Amniotic epithelial cell (primary cell): ENCODE measurements around the gene TMEM51.

Experiments used
- DNase-seq: peaks from one replicate; pipeline ENCODE4 v3.0.0-alpha.2; 2010; ENCODE audit warnings: low read depth

The TMEM51 gene

GRCh38 chr1:15153184-15153841 lies at the start of gene TMEM51:
TMEM51 (plus strand) TSS chr1:15153747; CDS start chr1:15215088, 61,341 bp downstream.
- DNase-seq = peak; percentile 39

- no peak for DNase-seq
These were observed 49.6 kb upstream of the TMEM51 start for GRCh38 chr1:15103906-15104305.

GRCh38 chr1:15104768-15105167 lies 48.8 kb upstream of the TMEM51 start:
- no peak for DNase-seq

GRCh38 chr1:15106608-15107007 lies 46.9 kb upstream of the TMEM51 start:
- DNase-seq = peak; percentile 19

GRCh38 chr1:15107058-15107687 lies 46.4 kb upstream of the TMEM51 start:
- no peak for DNase-seq

- DNase-seq = no peak
These were observed 45.6 kb upstream of the TMEM51 start for GRCh38 chr1:15107911-15108310.

GRCh38 chr1:15110128-15110866 lies 43.2 kb upstream of the TMEM51 start:
- no peak for DNase-seq

- no peak for DNase-seq
These were observed 42.7 kb upstream of the TMEM51 start for GRCh38 chr1:15110867-15111230.

GRCh38 chr1:15113146-15113545 lies 40.4 kb upstream of the TMEM51 start:
- no peak for DNase-seq

- DNase-seq = no peak
These were observed 38.7 kb upstream of the TMEM51 start for GRCh38 chr1:15114884-15115283.

- peak; percentile 6 for DNase-seq
These were observed 37.8 kb upstream of the TMEM51 start for GRCh38 chr1:15115542-15116330.

- DNase-seq = no peak
These were observed 36.6 kb upstream of the TMEM51 start for GRCh38 chr1:15116966-15117365.

- DNase-seq = no peak
These were observed 35.7 kb upstream of the TMEM51 start for GRCh38 chr1:15117671-15118325.

GRCh38 chr1:15118579-15118978 lies 35.0 kb upstream of the TMEM51 start:
- no peak for DNase-seq

GRCh38 chr1:15120251-15120945 lies 33.1 kb upstream of the TMEM51 start:
- no peak for DNase-seq

GRCh38 chr1:15122331-15122730 lies 31.2 kb upstream of the TMEM51 start:
- no peak for DNase-seq

GRCh38 chr1:15123270-15123669 lies 30.3 kb upstream of the TMEM51 start:
- DNase-seq = no peak

- no peak for DNase-seq
These were observed 29.6 kb upstream of the TMEM51 start for GRCh38 chr1:15123925-15124324.

GRCh38 chr1:15124362-15125100 lies 29.0 kb upstream of the TMEM51 start:
- DNase-seq = no peak

GRCh38 chr1:15125101-15125745 lies 28.3 kb upstream of the TMEM51 start:
- no peak for DNase-seq
